Pons (tissue), 1 donor: ENCODE data around the gene TDO2.

ENCODE experiments used
- DNase-seq: peaks from one replicate; pipeline ENCODE4 v3.0.0-alpha.2; 2016; ENCODE audit warnings: low spot score

TDO2 gene

GRCh38 chr4:155954118-155954685 is 50.7 kb downstream of the TDO2 start:
- DNase-seq, result no peak

- DNase-seq, result no peak
Measured at GRCh38 chr4:155954939-155955338, 51.4 kb downstream of the TDO2 start.

GRCh38 chr4:155956461-155956860 is 53.0 kb downstream of the TDO2 start:
- DNase-seq, result no peak

- no peak for DNase-seq
Measured at GRCh38 chr4:155959417-155959816, 55.9 kb downstream of the TDO2 start.

DNA sequence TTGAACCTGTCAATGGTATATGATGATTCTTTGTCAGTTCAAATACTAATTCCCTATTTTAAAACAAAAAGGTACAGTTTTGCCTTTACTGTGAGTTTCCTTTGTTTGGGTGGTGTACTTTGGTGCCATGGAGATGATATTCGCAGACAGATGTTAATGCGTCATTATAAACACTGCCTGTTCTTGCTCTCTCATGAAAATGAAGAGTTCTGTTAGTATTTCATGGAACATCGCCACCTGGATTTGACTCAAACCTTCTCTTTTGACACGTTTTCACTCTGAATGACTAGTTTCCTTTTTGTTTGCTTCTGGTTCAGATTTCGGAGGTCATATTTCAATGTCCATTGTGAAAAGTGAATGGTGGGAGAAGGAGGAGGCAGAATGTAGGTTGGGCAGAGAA is 57.0 kb downstream of the TDO2 start:
- DNase-seq, result peak; percentile 45

- DNase-seq, result no peak
Measured at GRCh38 chr4:155961575-155961974, 58.1 kb downstream of the TDO2 start.

DNA sequence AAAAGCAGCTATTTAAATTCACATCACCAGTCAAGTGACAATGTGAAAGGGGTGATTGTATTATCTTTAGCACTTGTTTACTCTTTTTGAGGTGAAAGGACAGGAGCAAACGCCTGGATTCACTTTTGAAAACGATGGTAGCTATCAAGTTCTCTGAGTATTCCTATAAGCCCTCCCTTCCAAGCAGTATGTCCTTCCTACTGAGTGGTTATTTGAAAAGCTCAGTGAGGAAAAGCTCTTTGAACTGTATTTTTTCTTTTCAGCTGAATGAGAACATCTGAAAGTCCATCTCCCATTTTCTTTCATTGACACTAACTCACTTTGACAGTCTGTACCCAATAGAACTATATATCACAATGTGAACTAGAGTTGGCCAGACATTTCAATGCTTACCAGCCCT is 59.3 kb downstream of the TDO2 start:
- DNase-seq, result no peak

- DNase-seq, result no peak
Measured at GRCh38 chr4:155964016-155964891, 60.8 kb downstream of the TDO2 start.

DNA sequence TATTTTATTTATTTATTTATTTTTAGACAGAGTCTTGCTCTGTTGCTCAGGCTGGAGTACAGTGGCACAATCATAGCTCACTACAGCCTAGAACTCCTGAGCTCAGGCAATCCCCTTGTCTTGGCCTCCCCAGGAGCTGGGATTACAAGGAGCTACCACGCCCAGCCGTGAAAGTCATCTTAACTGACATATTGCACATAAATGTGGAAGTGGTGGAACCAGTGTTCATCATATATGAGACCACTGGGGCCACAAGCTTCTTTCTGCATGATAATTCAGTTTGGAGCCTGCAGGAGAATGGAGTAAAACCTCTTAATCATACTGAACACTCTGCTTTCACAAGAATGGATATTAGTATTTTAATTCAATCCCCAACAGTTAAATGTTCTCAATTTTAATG is 62.7 kb downstream of the TDO2 start:
- no peak for DNase-seq

DNA sequence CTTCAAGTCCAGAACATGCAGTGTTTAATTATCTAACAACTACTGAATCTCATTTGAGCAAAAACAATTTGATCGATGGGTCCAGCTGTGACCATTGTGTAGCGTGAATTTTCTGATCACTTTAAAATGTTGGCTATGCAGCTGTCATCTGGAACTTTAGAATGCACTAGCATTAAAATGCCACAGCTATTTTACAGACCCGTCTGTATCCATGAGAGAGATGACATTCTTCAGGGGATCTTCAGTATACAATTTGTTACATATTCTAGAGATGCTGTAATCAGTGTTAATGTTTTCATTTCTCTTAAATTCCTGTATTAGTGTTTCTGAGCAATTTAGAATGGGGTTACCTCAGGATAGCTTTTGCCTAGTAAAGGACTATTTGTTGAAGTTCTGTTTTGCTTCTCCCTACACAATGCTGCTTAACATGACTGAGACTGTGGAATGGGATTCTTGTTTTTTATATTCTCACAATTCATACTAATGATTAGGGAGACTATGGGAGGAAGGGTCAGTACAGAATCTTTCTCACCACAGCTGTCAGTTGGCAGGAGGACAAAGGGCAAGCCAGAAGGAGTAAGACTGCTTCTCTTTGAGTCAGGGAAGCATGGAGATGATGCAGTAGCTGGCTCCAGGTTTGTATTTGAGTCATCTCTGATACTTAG is 63.4 kb downstream of the TDO2 start:
- DNase-seq, result peak; percentile 39
